HG03139 (cell line): Measurements from ENCODE around the gene MT1X.

Experiments used
- ATAC-seq: cut with Tn5 transposase; IDR thresholded peaks from one replicate; pipeline ENCODE4 v1.9.1; 2021; ENCODE audit not compliant: unreplicated experiment

Gene MT1X

GRCh38 chr16:56681939-56682702 lies at the start of gene MT1X:
Gene MT1X, plus strand, starts transcription at chr16:56682470. Its CDS starts 71 bp downstream, at chr16:56682541.
- peak; percentile 97 for ATAC-seq

GRCh38 chr16:56632848-56633365 lies 49.4 kb upstream of the MT1X start:
- ATAC-seq = no peak

GRCh38 chr16:56633535-56633934 lies 48.7 kb upstream of the MT1X start:
- no peak for ATAC-seq

- ATAC-seq = no peak
These were observed 47.4 kb upstream of the MT1X start for GRCh38 chr16:56634715-56635440.

- ATAC-seq = no peak
These were observed 46.8 kb upstream of the MT1X start for GRCh38 chr16:56635441-56635967.

GRCh38 chr16:56636616-56637413 lies 45.5 kb upstream of the MT1X start:
- ATAC-seq = no peak

- ATAC-seq = no peak
These were observed 44.2 kb upstream of the MT1X start, which contains the start of gene MT1A for GRCh38 chr16:56637814-56638750. Gene MT1A, plus strand, starts transcription at chr16:56638666. Its CDS starts 73 bp downstream, at chr16:56638739.

- no peak for ATAC-seq
These were observed 43.2 kb upstream of the MT1X start for GRCh38 chr16:56639045-56639444.

- ATAC-seq = no peak
These were observed 42.2 kb upstream of the MT1X start for GRCh38 chr16:56640076-56640475.

GRCh38 chr16:56641166-56641565 lies 41.1 kb upstream of the MT1X start:
- no peak for ATAC-seq

GRCh38 chr16:56643080-56643778 lies 39.0 kb upstream of the MT1X start:
- ATAC-seq = no peak

GRCh38 chr16:56643833-56644232 lies 38.4 kb upstream of the MT1X start:
- ATAC-seq = no peak

- ATAC-seq = no peak
These were observed 37.0 kb upstream of the MT1X start for GRCh38 chr16:56645311-56645710.

GRCh38 chr16:56645838-56646237 lies 36.4 kb upstream of the MT1X start:
- no peak for ATAC-seq

GRCh38 chr16:56647641-56648431 lies 34.4 kb upstream of the MT1X start:
- ATAC-seq = no peak

- no peak for ATAC-seq
These were observed 33.0 kb upstream of the MT1X start for GRCh38 chr16:56649271-56649670.

- ATAC-seq = no peak
These were observed 32.5 kb upstream of the MT1X start for GRCh38 chr16:56649820-56650219.

- no peak for ATAC-seq
These were observed 30.7 kb upstream of the MT1X start, which contains the start of gene MT1B for GRCh38 chr16:56651586-56651985. Gene MT1B, plus strand, starts transcription at chr16:56651886. Its CDS starts 68 bp downstream, at chr16:56651954.
